DOHH2 (cell line): Measurements from ENCODE around the gene MAP2K5.

ENCODE experiments used
- H3F3A ChIP-seq: fragments of 200-600 bp; sonication (generic), shearing (Covaris generic); 2 replicates; pipeline ENCODE4 v1.6.0; 2016; ENCODE audit warnings: antibody characterized with exemption, mild to moderate bottlenecking; ENCODE audit not compliant: control insufficient read depth, insufficient read depth
- H3K27ac ChIP-seq: fragments of 200-600 bp; sonication (generic); 2 replicates; pipeline ENCODE4 v1.5.1; 2014; ENCODE audit warnings: low read depth, mild to moderate bottlenecking, low read length, moderate library complexity
- H3K27me3 ChIP-seq: fragments of 200-600 bp; sonication (generic); 2 replicates; pipeline ENCODE4 v1.6.1; 2014; ENCODE audit warnings: mild to moderate bottlenecking, low read length, mixed read lengths; ENCODE audit not compliant: control insufficient read depth
- H3K36me3 ChIP-seq: fragments of 200-600 bp; sonication (generic); 2 replicates; pipeline ENCODE4 v1.6.1; 2014; ENCODE audit warnings: mild to moderate bottlenecking, low read length, moderate library complexity, mixed read lengths; ENCODE audit not compliant: control insufficient read depth
- H3K4me1 ChIP-seq: fragments of 200-600 bp; sonication (generic); 2 replicates; pipeline ENCODE4 v1.6.1; 2014; ENCODE audit warnings: mild to moderate bottlenecking, low read length, mixed read lengths; ENCODE audit not compliant: control insufficient read depth
- H3K4me2 ChIP-seq: fragments of 200-600 bp; sonication (generic); 2 replicates; pipeline ENCODE4 v1.6.0; 2014; ENCODE audit warnings: mild to moderate bottlenecking, low read length, moderate library complexity
- H3K4me3 ChIP-seq: fragments of 200-600 bp; sonication (generic); 2 replicates; pipeline ENCODE4 v1.5.1; 2014; ENCODE audit warnings: mild to moderate bottlenecking, low read length, mixed read lengths
- H3K79me2 ChIP-seq: fragments of 200-600 bp; sonication (generic); 2 replicates; pipeline ENCODE4 v1.6.1; 2014; ENCODE audit warnings: mild to moderate bottlenecking, low read length, mixed read lengths; ENCODE audit not compliant: control insufficient read depth
- H3K9me2 ChIP-seq: fragments of 200-600 bp; sonication (generic); replicated peaks from 2 replicates; pipeline ENCODE4 v1.6.1; 2014; ENCODE audit warnings: mild to moderate bottlenecking, low read length, mixed read lengths; ENCODE audit not compliant: control insufficient read depth
- H3K9me3 ChIP-seq: fragments of 200-600 bp; sonication (generic); 2 replicates; pipeline ENCODE4 v1.6.1; 2014; ENCODE audit warnings: antibody characterized with exemption, low read length, mixed read lengths; ENCODE audit not compliant: control insufficient read depth, insufficient read depth
- H4K20me1 ChIP-seq: fragments of 200-600 bp; sonication (generic); 2 replicates; pipeline ENCODE4 v1.6.0; 2014; ENCODE audit warnings: low read depth, mild to moderate bottlenecking, antibody characterized with exemption, low read length, moderate library complexity; ENCODE audit not compliant: control insufficient read depth, insufficient read depth
- EZH2phosphoT487 ChIP-seq: fragments of 200-600 bp; sonication (generic); IDR thresholded peaks from 2 replicates; pipeline ENCODE4 v1.6.1; 2017; ENCODE audit warnings: borderline replicate concordance, mild to moderate bottlenecking, antibody characterized with exemption, low read length, moderate library complexity, mixed read lengths
- TF ChIP-seq, protein P1 (sequence below): fragments of 200-600 bp; sonication (generic); IDR thresholded peaks from one replicate; pipeline ENCODE4 v1.5.1; 2014; ENCODE audit warnings: antibody characterized with exemption, mild to moderate bottlenecking, low read depth, low read length; ENCODE audit not compliant: poor library complexity, severe bottlenecking

Gene MAP2K5

GRCh38 chr15:67761343-67761742 lies 218.8 kb downstream of the MAP2K5 start:
- H3K9me2 ChIP-seq: no peaks in the 10 kb centered on the region
- peak overlapping the region; percentile 56 for H3K4me3 ChIP-seq
- TF ChIP-seq, protein P1, sequence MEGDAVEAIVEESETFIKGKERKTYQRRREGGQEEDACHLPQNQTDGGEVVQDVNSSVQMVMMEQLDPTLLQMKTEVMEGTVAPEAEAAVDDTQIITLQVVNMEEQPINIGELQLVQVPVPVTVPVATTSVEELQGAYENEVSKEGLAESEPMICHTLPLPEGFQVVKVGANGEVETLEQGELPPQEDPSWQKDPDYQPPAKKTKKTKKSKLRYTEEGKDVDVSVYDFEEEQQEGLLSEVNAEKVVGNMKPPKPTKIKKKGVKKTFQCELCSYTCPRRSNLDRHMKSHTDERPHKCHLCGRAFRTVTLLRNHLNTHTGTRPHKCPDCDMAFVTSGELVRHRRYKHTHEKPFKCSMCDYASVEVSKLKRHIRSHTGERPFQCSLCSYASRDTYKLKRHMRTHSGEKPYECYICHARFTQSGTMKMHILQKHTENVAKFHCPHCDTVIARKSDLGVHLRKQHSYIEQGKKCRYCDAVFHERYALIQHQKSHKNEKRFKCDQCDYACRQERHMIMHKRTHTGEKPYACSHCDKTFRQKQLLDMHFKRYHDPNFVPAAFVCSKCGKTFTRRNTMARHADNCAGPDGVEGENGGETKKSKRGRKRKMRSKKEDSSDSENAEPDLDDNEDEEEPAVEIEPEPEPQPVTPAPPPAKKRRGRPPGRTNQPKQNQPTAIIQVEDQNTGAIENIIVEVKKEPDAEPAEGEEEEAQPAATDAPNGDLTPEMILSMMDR: no peak
- TF ChIP-seq EZH2phosphoT487: no peak
- no peaks in the 10 kb centered on the region for H3K27me3 ChIP-seq
- H3F3A ChIP-seq: no peaks in the 10 kb centered on the region
- H3K4me2 ChIP-seq: peak overlapping the region; percentile 84
- H4K20me1 ChIP-seq: no peaks in the 10 kb centered on the region
- peak overlapping the region; percentile 56 for H3K27ac ChIP-seq
- no peaks in the 10 kb centered on the region for H3K36me3 ChIP-seq
- H3K9me3 ChIP-seq: no peaks in the 10 kb centered on the region
- peaks cover 87% of the 10 kb centered on the region for H3K4me1 ChIP-seq
- H3K79me2 ChIP-seq: no peaks in the 10 kb centered on the region

GRCh38 chr15:67762610-67763368 lies 220.3 kb downstream of the MAP2K5 start:
- Histone ChIP-seq H3K4me2 (peak overlapping the region; percentile 84), H3K79me2 (no peaks in the 10 kb centered on the region), H3K36me3 (no peaks in the 10 kb centered on the region), H3K27ac (0 out of 2 replicates have a peak overlapping the region, but pooled peaks have one; percentile 56), H3K9me3 (no peaks in the 10 kb centered on the region), H3K4me1 (peaks cover 89% of the 10 kb centered on the region), H3K9me2 (no peaks in the 10 kb centered on the region), H3F3A (no peaks in the 10 kb centered on the region), H3K4me3 (peak overlapping the region; percentile 23), H3K27me3 (no peaks in the 10 kb centered on the region), H4K20me1 (no peaks in the 10 kb centered on the region)
- TF ChIP-seq, protein P1: no peak
- no peak for TF ChIP-seq EZH2phosphoT487

DNA sequence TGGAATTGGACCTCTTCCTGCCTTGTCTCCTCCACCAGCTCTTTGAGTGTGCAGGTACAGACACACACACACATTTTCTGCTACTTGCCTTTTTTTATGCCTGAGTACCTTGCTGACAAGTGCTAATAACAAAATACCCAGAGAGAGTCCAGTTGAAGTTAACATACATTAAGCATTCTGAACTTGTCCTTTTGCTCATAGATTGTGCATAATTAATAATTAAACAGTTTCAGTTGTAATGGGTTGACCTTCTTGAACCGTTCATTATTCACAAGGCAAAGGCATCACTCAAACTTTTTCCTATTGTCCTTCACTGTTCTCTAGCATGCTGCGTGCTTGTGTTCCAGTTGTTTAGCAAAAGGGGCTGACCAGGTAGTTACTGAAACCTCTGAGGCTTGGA lies 223.2 kb downstream of the MAP2K5 start:
- no peaks in the 10 kb centered on the region for H3K36me3 ChIP-seq
- H3K4me2 ChIP-seq: peak overlapping the region; percentile 66
- peaks cover 68% of the 10 kb centered on the region for H3K4me1 ChIP-seq
- TF ChIP-seq EZH2phosphoT487: no peak
- TF ChIP-seq, protein P1: no peak
- 0 out of 2 replicates have a peak overlapping the region, but pooled peaks have one; percentile 11 for H3K4me3 ChIP-seq
- no peaks in the 10 kb centered on the region for H3K27me3 ChIP-seq
- H3K79me2 ChIP-seq: no peaks in the 10 kb centered on the region
- no peaks in the 10 kb centered on the region for H3K9me3 ChIP-seq
- no peaks in the 10 kb centered on the region for H3F3A ChIP-seq
- H4K20me1 ChIP-seq: no peaks in the 10 kb centered on the region
- H3K9me2 ChIP-seq: no peaks in the 10 kb centered on the region
- H3K27ac ChIP-seq: no peak overlapping the region
